GM18861 (cell line): ENCODE data around the gene IL13RA1.
"Not testable (repeated sequence)": the region's sequence is repeated elsewhere in the genome, so short reads cannot be mapped to it uniquely, and the experiment has no call there.

Experiments
- ATAC-seq: cut with Tn5 transposase; IDR thresholded peaks from one replicate; pipeline ENCODE4 v1.9.1; 2021; ENCODE audit not compliant: unreplicated experiment

IL13RA1 gene

GRCh38 chrX:118772051-118772450 is 44.6 kb downstream of the IL13RA1 start:
- no peak for ATAC-seq

GRCh38 chrX:118773782-118774181 is 46.4 kb downstream of the IL13RA1 start:
- ATAC-seq = no peak

GRCh38 chrX:118779581-118779980 is 52.2 kb downstream of the IL13RA1 start:
- no peak for ATAC-seq

GRCh38 chrX:118780509-118780908 is 53.1 kb downstream of the IL13RA1 start:
- no peak for ATAC-seq

GRCh38 chrX:118780911-118781310 is 53.5 kb downstream of the IL13RA1 start:
- ATAC-seq = no peak

GRCh38 chrX:118795528-118796280 is 68.3 kb downstream of the IL13RA1 start:
- ATAC-seq = no peak

- ATAC-seq = no peak
Observed at GRCh38 chrX:118802857-118803256, 75.5 kb downstream of the IL13RA1 start.

- ATAC-seq = no peak
Observed at GRCh38 chrX:118807151-118808017, 80.0 kb downstream of the IL13RA1 start.

GRCh38 chrX:118817257-118817656 is 89.9 kb downstream of the IL13RA1 start:
- not testable (repeated sequence) for ATAC-seq

GRCh38 chrX:118823263-118824172 is 96.1 kb downstream of the IL13RA1 start, which contains the start of gene ZCCHC12:
Gene ZCCHC12, plus strand, starts transcription at chrX:118823824. Its CDS starts 1,421 bp downstream, at chrX:118825245.
- ATAC-seq = no peak

- no peak for ATAC-seq
Observed at GRCh38 chrX:118824173-118824730, 96.8 kb downstream of the IL13RA1 start.

GRCh38 chrX:118825227-118825626 is 97.8 kb downstream of the IL13RA1 start:
- no peak for ATAC-seq

- peak; percentile 75 for ATAC-seq
Observed at GRCh38 chrX:118839334-118839958, 112.0 kb downstream of the IL13RA1 start.
